ENCODE results near the gene ARMC7. TPM values are rescaled to one million over a fixed set of nuclear protein-coding genes. Genes with fewer than 3 reads are reported as not detected.
"Not testable (repeated sequence)": the region's sequence is repeated elsewhere in the genome, so short reads cannot be mapped to it uniquely, and the experiment has no call there.

The ARMC7 gene
- total RNA-seq = 10 to 100 TPM; 20.3 to 29.9 TPM
- long read RNA-seq, transcript ARMC7-201 (3 exons, 2,126 nt) = major isoform, 17 of 28 reads
- long read RNA-seq, partial matches to known transcripts = 4 of 28 reads
- long read RNA-seq, other reads (novel, unspliced or antisense) = 6 of 28 reads

DNA sequence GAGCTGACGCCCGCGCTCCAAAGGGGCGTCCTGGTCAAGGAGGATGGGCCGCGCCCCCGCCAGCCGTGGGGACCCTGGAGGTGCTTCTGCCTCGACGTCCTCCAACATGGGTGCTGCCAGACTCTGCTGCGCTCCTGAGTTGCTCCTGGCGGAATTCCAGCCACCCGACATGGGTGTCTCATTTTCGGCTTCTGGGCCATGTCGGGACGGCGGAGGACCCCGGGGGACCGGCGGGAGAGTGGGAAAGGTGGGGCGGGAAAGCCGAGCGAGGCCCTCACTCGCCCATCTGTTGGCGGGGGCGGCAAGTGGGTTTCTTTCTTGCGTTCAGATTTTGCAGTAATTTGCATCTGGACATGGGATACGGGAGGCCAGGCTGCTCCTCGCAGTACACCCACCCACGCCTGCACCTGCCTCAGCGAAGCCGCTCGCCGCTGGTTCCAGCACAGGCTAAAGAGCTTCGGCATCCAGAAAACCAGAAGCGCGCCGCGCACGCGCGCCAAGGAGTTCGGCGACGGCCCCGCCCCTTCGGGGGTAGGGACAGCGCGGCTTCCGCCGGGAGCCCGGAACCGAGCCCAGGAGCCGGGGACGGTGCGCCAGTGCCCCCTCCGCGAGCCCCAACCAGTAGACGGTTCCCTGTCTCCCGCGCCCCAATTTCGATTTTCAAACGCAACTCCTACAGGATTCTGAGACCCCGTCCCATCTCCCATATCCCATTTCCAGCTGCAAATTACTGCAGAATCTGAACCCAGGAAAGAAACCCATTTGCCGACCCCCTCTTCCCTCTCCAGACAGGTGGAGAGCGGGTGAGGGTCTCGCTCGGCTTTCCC is at the start of gene ARMC7:
TSS of gene ARMC7 (plus strand) at position 563 of the 827 bp plus-strand sequence. CDS start 320 bp downstream, outside the sequence.
- intact Hi-C loops (cut with DNase I, micrococcal nuclease) = loop anchor here in 1 of 2 donors (5.0 to 10.0 kb wide), 2 partner anchors 63 to 95 kb away; partner anchors contain the start of gene NUP85
- DNase-seq = peak; percentile 86 to 96
- ATAC-seq = peak; percentile 80

DNA sequence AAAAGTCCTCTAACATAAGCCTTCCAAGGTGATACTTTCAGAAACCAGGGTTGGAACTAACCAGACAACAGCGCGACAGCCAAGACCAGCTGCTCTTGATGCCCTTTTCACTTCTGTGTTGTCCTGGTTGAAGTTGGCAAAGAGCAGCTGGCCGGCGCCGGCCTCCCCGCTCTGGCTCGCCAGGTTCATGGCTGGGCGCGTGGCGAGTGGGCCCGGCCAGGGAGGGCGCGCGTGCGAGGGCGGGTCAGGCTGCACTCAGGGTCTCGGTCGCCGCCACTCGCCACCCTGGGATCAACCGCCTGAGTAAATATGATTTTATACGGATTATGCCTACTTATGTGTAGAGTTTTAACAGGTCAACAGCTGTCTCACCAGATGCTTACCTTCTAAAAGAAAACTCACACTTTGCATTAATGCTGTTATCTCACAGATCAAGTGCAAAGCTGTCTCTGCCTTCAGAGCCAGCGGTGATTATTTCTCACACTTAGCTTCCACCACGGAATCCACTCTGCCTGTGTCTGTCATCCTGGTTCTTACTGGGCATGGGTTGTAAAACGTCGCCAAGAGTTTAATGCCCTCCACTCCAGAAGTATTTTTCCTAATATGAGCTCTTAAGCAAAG is 49.2 kb upstream of the ARMC7 start:
- ATAC-seq = no peak
- no peak for DNase-seq
- intact Hi-C loops (cut with DNase I, micrococcal nuclease) = no loop called here

DNA sequence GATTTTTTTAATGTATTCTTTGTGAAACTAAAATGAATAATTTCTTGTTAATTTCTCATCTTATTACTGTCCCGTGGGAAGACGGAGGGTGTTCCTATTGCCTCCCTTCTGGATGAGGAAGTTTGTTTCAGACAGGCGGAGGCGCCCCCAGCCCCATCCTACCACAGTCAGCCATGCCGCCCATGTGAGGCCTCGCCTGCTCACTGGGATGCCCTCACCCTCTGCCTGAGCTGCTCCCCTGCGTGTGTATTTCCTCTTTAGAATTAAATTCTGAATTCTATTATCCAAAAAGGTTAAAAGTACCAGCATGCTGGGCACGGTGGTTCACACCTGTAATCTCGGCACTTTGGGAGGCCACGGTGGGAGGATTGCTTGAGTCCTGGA is 48.7 kb upstream of the ARMC7 start:
- ATAC-seq = no peak
- no peak for DNase-seq
- intact Hi-C loops (cut with DNase I, micrococcal nuclease) = no loop called here

DNA sequence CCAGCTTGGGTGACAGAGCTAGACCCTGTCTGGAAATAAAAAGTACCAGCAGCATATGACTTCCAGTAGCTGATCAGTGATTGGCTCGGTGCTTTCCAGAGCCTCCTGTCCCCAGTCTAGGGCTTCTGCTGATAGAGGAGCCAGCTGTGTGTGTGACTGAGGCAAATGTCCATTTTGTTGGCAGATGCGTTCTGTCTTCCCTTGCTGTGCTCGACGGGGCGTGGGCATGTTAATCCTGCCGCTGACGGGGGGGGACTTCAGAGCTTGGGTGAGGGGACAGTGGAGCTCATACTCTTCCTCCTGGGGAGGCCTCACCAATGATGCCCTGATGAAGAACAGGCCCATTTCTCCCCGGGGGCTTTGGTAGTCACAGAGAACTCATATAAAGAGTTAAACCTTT is 48.2 kb upstream of the ARMC7 start:
- ATAC-seq = no peak
- intact Hi-C loops (cut with DNase I, micrococcal nuclease) = no loop called here

DNA sequence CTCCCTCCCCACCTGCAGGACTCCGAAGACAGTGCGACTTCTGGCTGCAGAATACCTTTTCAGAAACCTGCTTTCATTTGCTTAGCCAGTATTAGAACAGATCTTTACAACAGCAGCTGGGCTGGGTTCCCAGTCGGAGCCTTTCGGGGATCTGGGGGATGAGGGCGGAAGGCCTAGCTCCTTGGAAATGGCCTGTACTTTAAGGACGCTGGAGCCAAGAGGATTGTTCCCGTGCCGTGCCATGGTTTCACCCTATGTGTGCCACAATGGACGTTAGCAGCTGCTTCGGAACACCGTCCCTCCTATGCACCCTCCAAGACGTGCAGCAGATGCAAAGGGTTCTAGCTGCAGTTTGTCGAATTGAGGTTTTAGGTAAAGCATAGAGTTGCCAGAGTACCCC is 46.6 kb upstream of the ARMC7 start:
- DNase-seq (no peak), ATAC-seq (no peak)
- intact Hi-C loops (cut with DNase I, micrococcal nuclease) = no loop called here

More for the DNA sequence above, 48.2 kb upstream of the ARMC7 start:
- DNase-seq = no peak

DNA sequence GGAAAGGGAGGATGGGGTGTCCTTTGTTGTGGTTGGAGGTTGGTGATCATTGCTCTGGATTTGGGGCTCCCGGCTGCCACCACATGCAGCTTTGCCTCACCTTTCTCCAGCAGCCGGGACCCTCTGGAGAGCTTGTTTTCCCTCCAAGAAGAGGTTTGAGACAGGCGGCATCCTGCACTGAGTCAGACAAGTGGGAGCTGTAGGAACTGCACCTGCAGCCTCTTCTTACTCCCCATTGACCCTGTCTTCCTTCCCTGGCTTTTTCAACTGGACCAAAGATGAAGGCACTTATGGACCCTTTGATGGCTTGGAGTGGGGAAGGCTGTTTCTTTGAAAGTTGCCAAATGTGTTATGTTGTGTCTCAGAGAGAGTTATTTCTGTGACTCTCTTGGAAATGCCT is 46.1 kb upstream of the ARMC7 start:
- ATAC-seq = no peak
- DNase-seq = no peak
- intact Hi-C loops (cut with DNase I, micrococcal nuclease) = no loop called here

DNA sequence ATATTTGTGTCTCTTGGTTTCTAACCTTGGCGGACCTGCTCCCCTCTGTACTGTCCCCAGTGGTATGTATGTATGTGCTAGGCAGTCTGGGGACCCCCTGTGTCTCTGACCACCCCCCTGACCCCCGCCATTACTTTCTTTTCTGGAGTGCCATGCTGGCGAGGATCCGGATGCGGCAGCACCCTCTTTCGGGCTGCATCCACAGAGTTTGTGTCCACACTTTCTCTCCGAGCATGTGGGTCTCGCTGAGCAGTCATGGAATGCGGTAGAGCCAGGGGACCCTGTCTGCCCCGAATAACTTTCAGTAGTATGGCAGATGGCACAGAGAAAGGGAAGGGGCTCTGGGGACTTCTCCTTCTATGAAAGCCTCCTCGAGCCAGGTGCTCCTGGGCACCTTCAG is 45.7 kb upstream of the ARMC7 start:
- DNase-seq (no peak), ATAC-seq (no peak)
- intact Hi-C loops (cut with DNase I, micrococcal nuclease) = no loop called here

DNA sequence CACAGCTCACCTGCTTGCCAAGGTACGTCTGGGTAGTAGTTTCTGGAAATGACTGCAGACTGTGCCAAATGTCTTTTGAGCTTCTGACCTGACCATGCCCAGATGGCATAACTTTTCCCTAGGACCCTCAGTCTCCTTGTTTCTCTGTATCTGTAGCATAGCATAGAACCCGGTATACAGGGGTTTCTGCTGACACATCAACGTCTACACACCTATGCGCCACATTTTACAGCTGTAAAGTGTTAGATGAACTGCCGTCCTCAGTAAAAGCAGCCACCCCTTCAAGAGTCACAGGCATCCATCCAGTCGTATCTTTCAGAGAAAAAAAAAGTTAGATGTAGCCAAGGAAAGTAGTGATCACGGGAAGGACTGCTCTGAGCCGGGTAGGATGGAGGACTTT is 45.3 kb upstream of the ARMC7 start:
- intact Hi-C loops (cut with DNase I, micrococcal nuclease) = no loop called here
- DNase-seq (no peak), ATAC-seq (no peak)

DNA sequence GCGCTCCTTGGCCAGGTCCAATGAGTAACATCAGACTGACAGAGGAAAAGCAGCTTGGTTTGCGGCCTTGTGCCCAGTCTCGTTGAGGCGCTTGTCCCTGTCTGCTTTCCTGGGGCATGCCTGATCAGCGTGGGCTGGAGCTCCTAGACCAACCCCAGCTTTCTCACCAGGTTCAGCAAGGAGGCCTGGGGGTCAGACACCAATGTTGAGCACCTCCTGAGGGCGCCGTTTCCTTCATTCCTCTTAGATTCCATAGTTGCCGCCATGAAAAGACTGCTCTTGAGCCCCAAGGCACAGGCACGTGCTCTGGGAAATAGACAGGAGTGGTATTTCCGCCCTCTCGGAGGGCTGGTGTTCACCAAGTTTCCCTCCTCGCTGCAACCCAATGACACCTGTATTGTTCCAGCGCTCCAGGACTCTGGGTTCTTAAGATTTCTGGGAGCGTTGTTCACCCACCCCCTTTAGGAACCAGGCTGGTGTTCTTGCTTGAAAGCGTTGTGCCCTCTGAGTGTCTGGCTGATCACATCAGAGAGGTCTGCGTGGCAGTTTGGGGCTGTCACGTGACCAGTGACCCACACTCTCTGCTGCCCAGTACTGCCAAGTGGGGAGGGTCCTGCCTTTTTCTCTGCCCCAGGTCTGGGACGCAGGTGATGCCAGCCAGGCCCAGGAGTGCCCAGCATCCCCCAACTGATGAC is 44.8 kb upstream of the ARMC7 start:
- no peak for ATAC-seq
- DNase-seq = no peak
- intact Hi-C loops (cut with DNase I, micrococcal nuclease) = no loop called here

DNA sequence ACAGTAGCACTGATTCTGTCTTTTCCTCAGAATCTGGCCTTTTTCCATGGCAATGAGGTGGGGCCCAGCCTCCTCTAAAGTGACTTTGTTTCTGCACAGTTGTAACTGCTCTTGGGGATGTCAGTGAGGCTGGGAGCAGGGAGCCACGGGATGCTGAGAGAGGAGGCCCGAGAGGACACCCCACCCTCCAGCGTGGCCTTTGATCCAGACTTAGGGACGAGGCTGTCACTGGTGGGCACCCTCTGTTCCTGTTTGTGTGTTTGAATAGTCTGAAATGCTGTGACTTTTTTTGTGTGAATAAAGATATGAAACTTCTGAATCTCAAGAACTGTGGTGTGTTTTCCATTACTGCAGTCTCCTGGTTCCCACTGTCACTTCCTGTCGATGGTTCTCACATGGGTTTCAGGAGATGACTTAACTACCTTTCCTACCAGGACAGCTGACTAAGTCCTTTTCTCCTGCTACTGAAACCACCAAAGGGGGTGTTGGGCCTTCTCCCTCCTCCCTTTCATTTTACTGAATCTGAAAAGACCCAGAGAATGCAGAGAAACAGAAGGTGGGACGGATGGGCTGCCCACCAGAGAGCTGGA is 44.1 kb upstream of the ARMC7 start:
- ATAC-seq = no peak
- DNase-seq = no peak
- intact Hi-C loops (cut with DNase I, micrococcal nuclease) = no loop called here

DNA sequence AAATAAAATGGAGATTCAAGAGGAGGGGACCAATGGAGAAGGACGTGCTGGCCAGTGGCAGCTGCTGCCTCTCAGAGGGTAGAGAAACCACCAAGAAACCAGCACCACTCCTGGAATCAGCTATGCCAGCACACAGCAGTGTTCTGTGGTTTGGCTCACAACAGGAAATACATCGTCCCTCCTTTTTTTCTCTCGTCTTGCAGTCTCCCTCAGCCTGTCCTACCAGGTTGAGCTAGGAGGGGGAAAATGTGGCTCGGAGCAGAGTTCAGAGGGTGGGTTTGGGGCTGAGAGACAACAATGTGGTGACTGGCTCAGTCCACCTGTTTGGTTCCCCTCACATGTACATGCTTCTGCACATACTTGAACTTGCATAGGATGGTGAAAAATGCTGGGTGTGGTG is 41.9 kb upstream of the ARMC7 start:
- DNase-seq (no peak), ATAC-seq (no peak)
- intact Hi-C loops (cut with DNase I, micrococcal nuclease) = no loop called here

DNA sequence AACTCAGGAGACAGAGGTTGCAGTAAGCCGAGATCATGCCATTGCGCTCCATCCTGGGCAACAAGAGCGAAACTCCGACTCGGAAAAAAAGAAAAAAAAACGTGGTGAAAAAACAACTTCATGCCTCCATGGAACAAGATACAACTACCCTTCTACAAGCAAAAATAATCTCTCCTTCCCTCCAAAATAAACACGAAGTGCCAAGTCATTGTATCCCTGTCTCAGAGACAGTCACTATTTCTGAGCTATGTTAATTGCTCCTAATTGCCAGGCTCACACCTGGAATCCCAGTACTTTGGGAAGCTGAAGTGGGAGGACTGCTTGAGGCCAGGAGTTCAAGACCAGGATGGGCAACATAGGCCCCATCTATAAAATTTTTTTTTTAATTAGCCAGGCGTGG is 41.0 kb upstream of the ARMC7 start:
- intact Hi-C loops (cut with DNase I, micrococcal nuclease) = no loop called here
- ATAC-seq (no peak), DNase-seq (no peak)

DNA sequence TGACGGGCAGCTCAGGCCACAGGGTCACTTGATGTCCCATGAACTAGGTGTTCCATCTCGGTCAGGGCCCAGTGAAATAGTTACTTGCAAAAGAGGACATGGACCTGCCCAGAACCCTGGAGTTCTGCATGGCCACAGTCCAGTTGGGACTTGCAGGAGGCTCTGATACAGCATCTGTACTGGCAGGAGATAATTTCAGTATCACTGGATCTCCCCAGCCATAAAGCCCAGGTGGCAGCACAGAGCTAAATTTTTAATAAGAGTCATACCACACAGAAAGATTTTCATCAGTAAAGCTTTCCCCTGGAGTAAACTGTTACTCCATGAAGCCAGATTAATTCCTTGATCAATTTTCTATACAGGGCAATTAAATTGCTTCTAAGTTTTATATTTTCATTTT is 40.0 kb upstream of the ARMC7 start:
- DNase-seq (peak in 1 of 2 donors; percentile 47), ATAC-seq (peak; percentile 41)
- intact Hi-C loops (cut with DNase I, micrococcal nuclease) = no loop called here

DNA sequence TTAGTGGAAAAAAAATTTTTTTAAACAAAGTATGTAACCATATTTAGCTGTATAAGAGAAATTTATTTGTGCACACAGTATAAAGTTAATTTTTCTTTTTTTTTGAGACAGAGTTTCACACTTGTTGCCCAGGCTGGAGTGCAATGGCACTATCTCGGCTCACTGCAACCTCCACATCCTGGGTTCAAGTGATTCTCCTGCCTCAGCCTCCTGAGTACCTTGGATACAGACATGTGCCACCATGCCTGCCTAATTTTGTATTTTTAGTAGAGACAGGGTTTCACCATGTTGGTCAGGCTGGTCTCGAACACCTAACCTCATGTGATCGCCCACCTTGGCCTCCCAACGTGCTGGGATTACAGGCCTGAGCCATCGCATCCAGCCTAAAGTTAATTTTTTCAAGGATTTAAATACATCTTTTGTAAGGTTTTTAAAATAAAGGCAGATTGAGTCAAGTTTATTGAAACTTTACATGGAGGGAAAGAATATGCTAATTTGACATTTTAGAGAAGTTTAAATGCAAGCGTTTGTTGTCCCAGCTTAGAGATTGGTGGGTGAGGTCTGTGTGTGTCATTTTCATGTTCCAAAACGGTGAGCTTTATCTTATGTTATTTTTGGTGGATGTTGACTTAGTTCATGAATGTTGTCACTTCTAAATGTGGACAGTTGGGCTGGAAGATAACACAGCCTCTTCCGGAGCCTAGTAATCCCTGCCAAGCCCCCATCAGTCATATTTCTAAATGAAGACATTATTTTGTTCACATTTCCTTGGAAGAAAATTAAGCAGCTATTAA is 38.1 kb upstream of the ARMC7 start:
- DNase-seq; intact Hi-C loops (cut with DNase I, micrococcal nuclease); ATAC-seq: not testable (repeated sequence)

DNA sequence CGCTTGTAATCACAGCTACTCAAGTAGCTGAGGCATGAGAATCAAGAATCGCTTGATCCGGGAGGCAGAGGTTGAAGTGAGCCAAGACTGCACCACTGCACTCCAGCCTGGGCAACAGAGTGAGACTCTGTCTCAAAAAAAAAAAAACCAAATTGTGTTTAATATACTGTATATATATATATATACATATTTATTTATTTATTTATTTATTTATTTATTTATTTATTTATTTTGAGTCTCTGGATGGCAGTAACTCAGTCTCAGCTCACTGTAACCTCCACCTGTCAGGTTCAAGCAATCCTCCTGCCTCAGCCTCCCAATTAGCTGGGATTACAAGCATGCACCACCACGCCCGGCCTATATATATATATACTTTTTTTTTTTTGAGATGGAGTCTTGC is 36.9 kb upstream of the ARMC7 start:
- DNase-seq; intact Hi-C loops (cut with DNase I, micrococcal nuclease); ATAC-seq: not testable (repeated sequence)

DNA sequence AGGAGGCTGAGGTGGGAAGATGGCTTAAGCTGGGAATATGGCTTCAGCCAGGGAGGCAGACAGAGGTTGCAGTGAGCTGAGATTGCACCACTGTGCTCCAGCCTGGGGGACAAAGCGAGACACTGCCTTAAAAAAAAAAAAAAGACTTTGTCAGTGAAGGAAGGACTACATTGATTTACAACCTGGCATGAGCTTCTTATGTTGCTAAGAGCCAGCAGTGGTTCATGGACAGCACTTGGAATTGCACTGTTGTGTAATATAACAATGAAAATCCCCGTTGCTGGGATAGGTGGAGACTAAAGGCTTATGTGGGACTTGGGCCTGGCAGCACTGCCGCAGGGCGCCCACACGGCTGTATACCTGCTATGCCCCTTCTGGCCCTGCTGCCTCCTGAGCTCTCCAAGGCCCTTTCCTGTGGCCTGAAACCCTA is 36.1 kb upstream of the ARMC7 start:
- ATAC-seq = peak; percentile 72
- intact Hi-C loops (cut with DNase I, micrococcal nuclease) = no loop called here
- DNase-seq = peak; percentile 43 to 44

DNA sequence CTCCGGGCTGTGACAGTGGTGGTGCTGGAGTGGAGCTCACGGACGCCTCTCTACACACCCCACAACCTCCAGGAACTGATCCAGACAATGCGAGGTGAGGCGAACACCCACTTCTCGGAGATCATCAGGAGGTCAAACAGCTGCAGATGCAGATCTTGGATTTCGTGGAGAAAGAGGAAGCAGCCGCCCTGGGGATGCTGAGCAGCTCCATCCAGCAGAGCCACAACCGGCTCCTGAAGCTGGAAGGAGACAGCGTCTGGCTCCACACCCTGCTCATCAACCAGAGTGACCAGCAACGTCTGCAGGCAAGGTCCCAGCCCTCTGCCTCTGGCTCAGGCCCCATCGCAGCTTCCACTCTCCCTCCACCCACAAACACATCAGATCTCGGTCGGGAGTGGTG is 35.2 kb upstream of the ARMC7 start:
- ATAC-seq = no peak
- no peak for DNase-seq
- intact Hi-C loops (cut with DNase I, micrococcal nuclease) = no loop called here

DNA sequence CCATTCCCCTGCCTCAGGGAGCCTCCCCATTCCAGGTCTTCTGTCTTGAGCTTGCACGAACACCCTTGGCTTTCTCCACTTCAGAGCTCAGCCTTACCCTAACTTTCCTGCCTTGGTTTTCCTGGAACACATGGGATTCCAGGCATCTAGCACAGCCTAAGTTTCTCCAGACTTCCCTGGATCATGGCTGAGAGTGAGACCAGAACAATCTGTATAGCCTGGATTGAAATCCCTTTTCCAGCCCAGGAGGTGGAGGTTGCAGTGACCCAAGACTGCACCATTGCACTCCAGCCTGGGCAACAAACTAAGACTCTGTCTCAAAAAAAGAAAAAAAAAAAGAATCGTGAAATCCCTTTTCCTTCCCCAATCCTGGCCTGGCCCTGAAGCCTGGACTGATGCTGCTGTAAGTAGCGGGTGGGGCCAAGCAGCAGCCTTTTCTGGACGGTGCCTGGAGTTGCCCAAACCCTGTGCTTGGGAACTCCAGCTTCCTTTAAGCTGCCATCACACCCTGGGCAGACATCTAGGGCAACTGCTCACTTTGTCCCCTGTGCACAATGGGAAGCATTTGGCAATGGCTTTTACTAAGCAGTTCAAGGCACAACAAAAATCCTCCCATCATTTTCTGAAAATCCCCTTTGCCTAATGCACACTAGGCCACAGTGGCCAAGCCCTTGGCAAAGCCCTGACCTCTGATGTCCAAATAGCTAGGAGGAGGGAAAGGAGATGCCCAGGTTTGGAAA is 34.0 kb upstream of the ARMC7 start:
- intact Hi-C loops (cut with DNase I, micrococcal nuclease) = no loop called here
- DNase-seq (no peak), ATAC-seq (no peak)

All from left colon (tissue), 2 donors.